ENCODE data around the gene MTCL1. TPM values are rescaled to one million over a fixed set of nuclear protein-coding genes. Genes with fewer than 3 reads are reported as not detected.

The MTCL1 gene
- total RNA-seq, 1 experiment from 2014 or later: 11.2 TPM

- H3K4me3 ChIP-seq (ENCODE audit: low read depth, low read length, poor library complexity, severe bottlenecking): no peak overlapping the region
- POLR2A ChIA-PET (ENCODE audit: low non-redundant PET): no interaction called here
- CTCF ChIA-PET: no interaction called here
- no TSS peak for BruUV-seq (replicated peaks)
- no peaks in the 10 kb centered on the region for H3K9me3 ChIP-seq (ENCODE audit: low read depth, low read length, poor library complexity, severe bottlenecking)
- H3K4me1 ChIP-seq (ENCODE audit: insufficient read depth, low read length, poor library complexity, severe bottlenecking): no peaks in the 10 kb centered on the region
- no peaks in the 10 kb centered on the region for H3K36me3 ChIP-seq (ENCODE audit: insufficient read depth, low read length, poor library complexity, severe bottlenecking)
- no peak for DNase-seq (ENCODE audit: low spot score)
- no peak for TF ChIP-seq EZH2 (IDR thresholded peaks at IDR 0.05; ENCODE audit: borderline replicate concordance, low read depth, low read length, poor library complexity, severe bottlenecking)
- no peak for TF ChIP-seq CTCF (conservative IDR thresholded peaks at IDR 0.05; ENCODE audit: low read depth, low read length)
- H3K27me3 ChIP-seq (replicated peaks; ENCODE audit: insufficient read depth, low read depth, low read length, poor library complexity): no peaks in the 10 kb centered on the region
- intact Hi-C loops (cut with micrococcal nuclease; ENCODE audit: unreplicated experiment): no loop called here
- no peak overlapping the region for H3K27ac ChIP-seq (ENCODE audit: low read depth, low read length, poor library complexity, severe bottlenecking)
Observed at GRCh38 chr18:8793445-8794155, 88.2 kb downstream of the MTCL1 start.

- no peak for DNase-seq (ENCODE audit: low spot score)
- ChIA-PET POLR2A (ENCODE audit: low non-redundant PET) (no interaction called here), CTCF (no interaction called here)
- no peak for TF ChIP-seq EZH2 (IDR thresholded peaks at IDR 0.05; ENCODE audit: borderline replicate concordance, low read depth, low read length, poor library complexity, severe bottlenecking)
- no peak for TF ChIP-seq CTCF (conservative IDR thresholded peaks at IDR 0.05; ENCODE audit: low read depth, low read length)
- H3K4me3 ChIP-seq (ENCODE audit: low read depth, low read length, poor library complexity, severe bottlenecking): no peak overlapping the region
- no peaks in the 10 kb centered on the region for H3K27me3 ChIP-seq (replicated peaks; ENCODE audit: insufficient read depth, low read depth, low read length, poor library complexity)
- H3K4me1 ChIP-seq (ENCODE audit: insufficient read depth, low read length, poor library complexity, severe bottlenecking): no peaks in the 10 kb centered on the region
- H3K36me3 ChIP-seq (ENCODE audit: insufficient read depth, low read length, poor library complexity, severe bottlenecking): no peaks in the 10 kb centered on the region
- no peak overlapping the region for H3K27ac ChIP-seq (ENCODE audit: low read depth, low read length, poor library complexity, severe bottlenecking)
- intact Hi-C loops (cut with micrococcal nuclease; ENCODE audit: unreplicated experiment): no loop called here
- H3K9me3 ChIP-seq (ENCODE audit: low read depth, low read length, poor library complexity, severe bottlenecking): no peaks in the 10 kb centered on the region
- BruUV-seq (replicated peaks): no TSS peak
Observed at GRCh38 chr18:8794156-8794933, 89.0 kb downstream of the MTCL1 start.

GRCh38 chr18:8794934-8795280 lies 89.6 kb downstream of the MTCL1 start:
- ChIA-PET POLR2A (ENCODE audit: low non-redundant PET) (interaction anchor here (0.6 kb wide), 1 partner anchor 1486 kb away, joined by 4 read pairs; no protein-coding TSS in a partner anchor), CTCF (no interaction called here)
- intact Hi-C loops (cut with micrococcal nuclease; ENCODE audit: unreplicated experiment): no loop called here
- no peaks in the 10 kb centered on the region for H3K36me3 ChIP-seq (ENCODE audit: insufficient read depth, low read length, poor library complexity, severe bottlenecking)
- no peaks in the 10 kb centered on the region for H3K4me1 ChIP-seq (ENCODE audit: insufficient read depth, low read length, poor library complexity, severe bottlenecking)
- no peak for DNase-seq (ENCODE audit: low spot score)
- H3K27me3 ChIP-seq (replicated peaks; ENCODE audit: insufficient read depth, low read depth, low read length, poor library complexity): no peaks in the 10 kb centered on the region
- TF ChIP-seq EZH2 (IDR thresholded peaks at IDR 0.05; ENCODE audit: borderline replicate concordance, low read depth, low read length, poor library complexity, severe bottlenecking) (no peak), CTCF (conservative IDR thresholded peaks at IDR 0.05; ENCODE audit: low read depth, low read length) (no peak)
- no TSS peak for BruUV-seq (replicated peaks)
- H3K27ac ChIP-seq (ENCODE audit: low read depth, low read length, poor library complexity, severe bottlenecking): no peak overlapping the region
- no peak overlapping the region for H3K4me3 ChIP-seq (ENCODE audit: low read depth, low read length, poor library complexity, severe bottlenecking)
- H3K9me3 ChIP-seq (ENCODE audit: low read depth, low read length, poor library complexity, severe bottlenecking): no peaks in the 10 kb centered on the region

All from A673 (cell line).